Mucosa of rectum (tissue), 2 donors: ENCODE measurements around the gene GABRG3.

Experiments
- H3K27ac ChIP-seq, 2 donors: one replicate each; pipeline ENCODE4 v1.7.0; 2013; ENCODE audit warnings: inconsistent platforms in 2 of 2, low read depth in 2 of 2, low read length in 2 of 2
- H3K27me3 ChIP-seq, 2 donors: one replicate each; pipeline ENCODE4 v1.7.0; 2013; ENCODE audit warnings: low read length in 2 of 2; ENCODE audit not compliant: control insufficient read depth in 2 of 2, insufficient read depth in 2 of 2
- H3K36me3 ChIP-seq, 2 donors: one replicate each; pipeline ENCODE4 v1.7.0; 2013; ENCODE audit warnings: low read length in 2 of 2; ENCODE audit not compliant: control insufficient read depth in 2 of 2, insufficient read depth in 2 of 2
- H3K4me1 ChIP-seq, 2 donors: one replicate each; pipeline ENCODE4 v1.7.0; 2013; ENCODE audit warnings: low read length in 2 of 2, mild to moderate bottlenecking in 1 of 2; ENCODE audit not compliant: control insufficient read depth in 2 of 2, insufficient read depth in 2 of 2
- H3K4me3 ChIP-seq, 2 donors: one replicate each; pipeline ENCODE4 v1.7.0; 2013; ENCODE audit warnings: low read length in 2 of 2
- H3K9ac ChIP-seq, 2 donors: one replicate each; pipeline ENCODE4 v1.7.0; 2013; ENCODE audit warnings: low read length in 2 of 2, low read depth in 1 of 2, mild to moderate bottlenecking in 1 of 2
- H3K9me3 ChIP-seq, 2 donors: one replicate each; pipeline ENCODE4 v1.7.0; 2013; ENCODE audit warnings: low read length in 2 of 2; ENCODE audit not compliant: control insufficient read depth in 2 of 2
- donor health status: healthy.
- donor health status: Normal muscosa, but diverticular disease.

The GABRG3 gene

DNA sequence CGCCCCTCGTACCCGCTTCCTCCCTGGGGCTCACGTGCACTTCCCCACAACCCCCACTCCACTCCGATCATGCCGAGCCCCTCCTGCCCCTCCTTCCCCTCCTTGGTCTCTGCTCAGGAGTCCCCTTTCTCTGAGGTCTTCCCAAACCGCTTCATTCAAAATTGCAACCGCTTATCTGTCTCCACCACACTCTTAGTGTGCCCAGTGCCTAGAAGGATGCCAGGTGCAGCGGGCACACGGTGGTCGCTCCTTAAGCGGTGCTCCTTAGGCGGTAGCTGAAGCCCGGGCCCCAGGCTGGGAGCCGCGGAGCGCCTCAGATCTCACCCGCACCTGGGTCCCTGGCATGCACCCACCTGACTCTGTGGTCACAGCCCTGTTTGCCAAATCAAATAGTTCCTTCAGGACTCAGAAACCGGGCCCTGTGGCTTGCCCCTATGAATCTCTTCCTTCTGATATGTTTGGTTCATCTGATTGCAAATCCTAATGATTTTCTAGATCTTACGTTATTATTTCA lies 603.6 kb downstream of the GABRG3 start:
- Histone ChIP-seq H3K9ac (no peak overlapping the region), H3K36me3 (no peaks in the 10 kb centered on the region), H3K4me1 (no peaks in the 10 kb centered on the region), H3K27me3 (no peaks in the 10 kb centered on the region), H3K27ac (no peak overlapping the region), H3K4me3 (no peak overlapping the region), H3K9me3 (peaks cover 0 to 7% of the 10 kb centered on the region in 2 donors)

DNA sequence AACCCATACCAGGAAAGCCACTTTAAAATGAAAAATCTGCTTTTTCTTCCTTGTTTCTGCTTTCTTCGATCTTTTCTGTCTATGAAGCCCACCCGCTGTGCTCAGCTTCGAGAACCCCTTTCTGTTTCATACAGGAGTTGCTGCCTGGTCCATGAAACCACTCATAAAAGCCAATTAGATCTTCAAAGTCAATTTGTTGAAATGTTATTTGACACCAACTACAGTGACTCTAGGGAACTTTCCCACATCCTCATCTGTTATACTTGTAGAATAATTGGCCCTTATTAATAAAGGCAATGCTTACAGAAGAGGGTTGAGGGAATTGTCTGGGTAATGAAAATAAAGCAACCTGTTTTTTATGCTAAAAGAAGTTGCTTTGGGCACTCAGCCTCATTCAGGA lies 604.5 kb downstream of the GABRG3 start:
- H3K27me3 ChIP-seq, result no peaks in the 10 kb centered on the region
- H3K9me3 ChIP-seq, result peaks cover 0 to 7% of the 10 kb centered on the region in 2 donors
- no peak overlapping the region for H3K9ac ChIP-seq
- no peaks in the 10 kb centered on the region for H3K36me3 ChIP-seq
- no peak overlapping the region for H3K4me3 ChIP-seq
- no peak overlapping the region for H3K27ac ChIP-seq
- H3K4me1 ChIP-seq, result no peaks in the 10 kb centered on the region

DNA sequence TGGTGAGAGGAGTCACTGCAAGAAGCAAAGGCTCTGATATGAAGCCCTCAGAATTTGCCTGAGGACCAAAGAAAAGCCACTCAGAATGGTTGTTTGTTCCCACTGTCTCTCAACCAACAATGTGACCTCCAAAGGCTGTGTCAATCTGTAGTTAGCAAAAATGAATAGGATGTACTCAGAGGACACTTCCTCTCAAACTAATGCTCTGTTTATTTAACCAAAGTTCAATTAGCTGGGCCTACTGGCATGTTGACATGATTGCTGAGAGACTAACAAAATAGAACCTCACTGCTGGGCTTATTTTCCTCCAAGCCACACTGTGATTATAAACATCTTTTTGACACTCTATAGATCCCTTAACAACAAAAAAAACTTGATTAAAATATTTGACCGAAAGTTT lies 605.6 kb downstream of the GABRG3 start:
- H3K9ac ChIP-seq, result no peak overlapping the region
- H3K4me1 ChIP-seq, result no peaks in the 10 kb centered on the region
- no peaks in the 10 kb centered on the region for H3K36me3 ChIP-seq
- no peaks in the 10 kb centered on the region for H3K27me3 ChIP-seq
- no peak overlapping the region for H3K4me3 ChIP-seq
- no peak overlapping the region for H3K27ac ChIP-seq
- peaks cover 1 to 7% of the 10 kb centered on the region in 2 donors for H3K9me3 ChIP-seq

DNA sequence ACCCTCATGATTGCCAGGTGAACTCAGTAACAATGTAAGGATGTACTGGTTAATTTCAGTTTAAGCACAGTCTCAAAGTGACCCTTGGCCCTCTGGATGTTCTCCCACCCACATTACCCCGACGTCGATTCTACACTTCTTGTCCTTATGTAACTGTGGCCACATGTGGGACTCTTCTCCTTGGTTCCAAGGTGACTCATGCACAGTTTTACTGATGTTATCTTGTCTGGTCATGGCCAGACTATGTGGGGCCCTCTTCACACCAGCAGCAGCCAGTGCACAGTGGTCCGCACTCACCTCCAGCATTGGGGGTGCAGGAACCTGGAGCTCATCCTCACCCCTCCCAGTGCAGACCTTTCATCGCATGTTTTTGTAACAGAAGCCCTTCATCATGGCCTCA lies 608.8 kb downstream of the GABRG3 start:
- H3K9me3 ChIP-seq, result peaks cover 3 to 5% of the 10 kb centered on the region in 2 donors
- no peaks in the 10 kb centered on the region for H3K4me1 ChIP-seq
- no peak overlapping the region for H3K4me3 ChIP-seq
- H3K27me3 ChIP-seq, result no peaks in the 10 kb centered on the region
- H3K9ac ChIP-seq, result no peak overlapping the region
- H3K36me3 ChIP-seq, result no peaks in the 10 kb centered on the region
- no peak overlapping the region for H3K27ac ChIP-seq

DNA sequence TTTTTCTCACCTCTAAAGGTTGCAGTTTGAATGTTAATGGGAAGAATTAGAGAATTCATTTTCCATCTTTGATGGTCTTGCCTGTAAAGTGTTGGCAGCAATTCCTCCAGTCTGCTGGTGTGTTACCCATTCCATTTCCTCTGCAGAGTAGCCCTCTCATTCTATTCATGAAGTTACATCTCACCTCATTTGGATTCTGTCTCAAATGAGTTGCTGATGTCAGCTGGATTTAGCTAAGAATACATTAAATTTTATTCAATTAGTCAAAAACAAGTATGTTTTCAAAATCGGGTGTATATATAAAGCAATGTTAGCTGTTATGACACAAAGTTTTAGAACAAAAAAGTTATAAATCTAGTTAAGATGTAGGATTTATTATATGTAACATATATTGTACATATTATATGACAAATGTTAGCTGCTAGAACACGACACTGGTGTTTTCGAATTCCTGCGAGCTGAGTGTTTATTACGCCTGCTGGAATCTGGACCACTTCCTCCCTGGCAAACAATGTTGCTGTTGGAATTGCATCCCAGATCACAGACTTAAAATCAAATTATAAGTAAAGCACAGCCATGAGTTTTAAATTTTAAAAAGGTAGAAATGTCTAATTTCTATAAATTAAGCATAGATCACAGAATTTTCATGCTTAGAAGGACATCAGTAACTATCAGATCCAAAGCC lies 611.9 kb downstream of the GABRG3 start:
- Histone ChIP-seq H3K4me1 (no peaks in the 10 kb centered on the region), H3K4me3 (no peak overlapping the region), H3K9ac (no peak overlapping the region), H3K27ac (no peak overlapping the region), H3K36me3 (no peaks in the 10 kb centered on the region), H3K27me3 (no peaks in the 10 kb centered on the region), H3K9me3 (peaks cover 0 to 3% of the 10 kb centered on the region in 2 donors)

DNA sequence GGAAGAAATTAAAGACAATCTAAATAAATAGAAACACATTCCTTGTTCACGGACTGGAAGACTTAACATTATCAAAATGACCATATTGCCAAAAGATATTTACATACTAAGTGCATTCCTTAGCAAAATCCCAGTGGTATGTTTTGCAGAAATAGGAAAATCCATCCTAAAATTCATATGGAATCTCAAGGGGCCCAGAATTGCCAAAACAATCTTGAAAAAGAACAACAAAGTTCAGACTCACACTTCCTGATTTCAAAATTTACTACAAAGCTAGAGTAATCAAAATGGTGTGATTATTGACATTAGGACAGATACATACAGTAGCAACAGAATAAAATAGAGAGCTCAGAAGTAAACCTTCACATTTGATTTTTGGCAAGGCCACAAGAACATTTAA lies 612.7 kb downstream of the GABRG3 start:
- Histone ChIP-seq H3K4me1 (no peaks in the 10 kb centered on the region), H3K36me3 (no peaks in the 10 kb centered on the region), H3K27me3 (no peaks in the 10 kb centered on the region), H3K9ac (no peak overlapping the region), H3K27ac (no peak overlapping the region), H3K9me3 (peaks cover 0 to 3% of the 10 kb centered on the region in 2 donors), H3K4me3 (no peak overlapping the region)

DNA sequence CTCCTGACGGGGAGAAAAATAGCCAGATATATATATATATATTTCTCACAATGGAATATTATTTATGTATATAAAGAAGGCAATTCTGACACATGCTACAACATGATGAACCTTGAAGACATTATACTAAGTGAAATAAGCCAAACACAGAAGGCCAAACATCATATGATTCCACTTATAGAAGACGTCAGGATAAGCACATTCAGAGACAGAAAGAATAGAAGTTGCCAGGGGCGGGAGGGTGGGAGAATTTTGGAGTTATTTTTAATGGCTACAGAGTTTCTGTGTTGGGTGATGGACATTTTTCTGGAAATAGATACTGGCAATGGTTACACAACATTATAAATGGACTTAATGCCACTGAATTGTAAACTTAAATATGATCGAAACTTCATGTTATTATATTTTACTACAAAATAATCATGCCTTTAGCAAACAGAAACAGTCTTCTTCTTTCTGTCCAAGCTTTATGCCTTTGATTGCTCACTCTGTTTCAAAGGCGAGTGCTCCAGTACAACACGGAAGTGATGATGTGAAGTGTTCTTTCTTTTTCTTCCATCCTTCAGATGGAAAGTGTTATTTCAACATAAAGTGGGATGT lies 614.2 kb downstream of the GABRG3 start:
- H3K27ac ChIP-seq, result no peak overlapping the region
- no peaks in the 10 kb centered on the region for H3K4me1 ChIP-seq
- peaks cover 3 to 6% of the 10 kb centered on the region in 2 donors for H3K9me3 ChIP-seq
- no peak overlapping the region for H3K4me3 ChIP-seq
- no peak overlapping the region for H3K9ac ChIP-seq
- no peaks in the 10 kb centered on the region for H3K36me3 ChIP-seq
- H3K27me3 ChIP-seq, result no peaks in the 10 kb centered on the region

DNA sequence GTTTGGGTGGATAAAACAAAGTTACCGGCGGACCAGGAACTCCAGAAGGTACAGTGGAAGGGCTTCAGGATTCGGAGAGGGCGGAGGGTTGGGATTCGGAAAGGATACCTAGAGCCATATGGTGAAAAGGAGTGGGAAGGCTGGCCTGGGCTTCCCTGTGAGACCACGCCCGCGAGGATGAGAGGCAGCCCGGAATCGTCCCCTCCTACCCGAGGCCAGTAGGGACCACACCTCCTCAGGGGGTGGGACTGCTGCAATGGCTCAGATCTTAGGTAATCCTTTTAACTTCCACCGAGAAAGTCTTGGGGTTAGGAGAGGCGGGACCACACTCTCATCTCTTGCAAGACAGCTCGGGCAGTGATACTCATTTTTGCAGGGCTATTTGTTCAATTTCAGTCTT lies 616.8 kb downstream of the GABRG3 start:
- no peak overlapping the region for H3K27ac ChIP-seq
- no peak overlapping the region for H3K9ac ChIP-seq
- H3K36me3 ChIP-seq, result no peaks in the 10 kb centered on the region
- no peak overlapping the region for H3K4me3 ChIP-seq
- H3K27me3 ChIP-seq, result no peaks in the 10 kb centered on the region
- H3K4me1 ChIP-seq, result no peaks in the 10 kb centered on the region
- peaks cover 0 to 11% of the 10 kb centered on the region in 2 donors for H3K9me3 ChIP-seq

DNA sequence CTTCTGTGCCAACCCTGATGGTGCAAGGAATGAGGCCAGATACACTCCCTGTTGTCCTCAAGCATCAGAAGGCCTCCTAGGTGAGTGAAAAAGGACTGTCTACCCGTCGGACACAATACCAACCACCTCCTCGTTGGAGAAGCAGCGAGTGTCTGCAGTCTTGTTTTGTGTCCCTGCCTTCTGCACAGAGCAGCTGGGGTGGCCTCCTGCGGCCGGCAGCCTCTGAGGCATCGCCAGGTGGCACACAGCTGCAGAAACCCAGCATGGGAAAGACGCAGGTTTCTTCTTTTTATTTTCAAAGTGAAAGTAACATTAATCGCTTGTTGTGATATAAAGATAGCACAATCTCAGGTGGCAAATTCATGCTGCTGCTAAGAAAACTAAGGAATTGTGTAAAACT lies 618.3 kb downstream of the GABRG3 start:
- no peak overlapping the region for H3K4me3 ChIP-seq
- H3K36me3 ChIP-seq, result no peaks in the 10 kb centered on the region
- H3K9me3 ChIP-seq, result peaks cover 2 to 11% of the 10 kb centered on the region in 2 donors
- H3K4me1 ChIP-seq, result no peaks in the 10 kb centered on the region
- no peak overlapping the region for H3K9ac ChIP-seq
- H3K27ac ChIP-seq, result no peak overlapping the region
- no peaks in the 10 kb centered on the region for H3K27me3 ChIP-seq

DNA sequence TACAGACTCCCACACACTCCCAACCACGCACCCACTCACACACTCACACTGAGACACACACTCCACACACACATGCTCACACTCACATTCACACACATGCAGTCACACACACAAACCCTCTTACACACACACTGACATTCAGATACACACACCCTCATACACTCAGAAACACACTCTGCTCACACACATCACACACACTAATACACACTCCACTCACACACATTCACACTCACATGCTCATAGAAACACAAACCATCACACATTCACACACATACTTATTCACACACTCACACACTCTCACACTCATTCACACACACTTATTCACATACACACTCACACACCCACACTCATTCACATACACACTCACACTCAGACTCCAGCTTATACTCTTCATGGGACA lies 618.8 kb downstream of the GABRG3 start:
- Histone ChIP-seq H3K4me1 (no peaks in the 10 kb centered on the region), H3K27me3 (no peaks in the 10 kb centered on the region), H3K9me3 (peaks cover 2 to 11% of the 10 kb centered on the region in 2 donors), H3K4me3 (no peak overlapping the region), H3K9ac (no peak overlapping the region), H3K27ac (no peak overlapping the region), H3K36me3 (no peaks in the 10 kb centered on the region)
